NB4 (cell line): ENCODE measurements around the gene EEPD1.

Experiments used
- DNase-seq: peaks from one replicate; pipeline ENCODE4 v3.0.0; 2010; ENCODE audit warnings: low read depth
- H3K4me3 ChIP-seq: one replicate; pipeline ENCODE4 v1.5.1; 2011; ENCODE audit warnings: mild to moderate bottlenecking, low read depth, low read length, moderate library complexity
- MYC ChIP-seq: IDR thresholded peaks from 2 replicates; pipeline ENCODE4 v1.6.1; 2011; ENCODE audit warnings: low read depth, low read length
- POLR2A ChIP-seq: IDR thresholded peaks from 2 replicates; pipeline ENCODE4 v1.6.1; 2011; ENCODE audit warnings: mild to moderate bottlenecking; ENCODE audit not compliant: insufficient read length; ENCODE audit errors: extremely low read depth
- TF ChIP-seq, protein P1 (sequence below): IDR thresholded peaks from one replicate; pipeline ENCODE4 v1.5.1; 2012; ENCODE audit warnings: low read depth, low read length
- TF ChIP-seq, protein P2 (sequence below): IDR thresholded peaks from 2 replicates; pipeline ENCODE4 v1.6.1; 2011; ENCODE audit warnings: low read depth, low read length

Gene EEPD1

DNA sequence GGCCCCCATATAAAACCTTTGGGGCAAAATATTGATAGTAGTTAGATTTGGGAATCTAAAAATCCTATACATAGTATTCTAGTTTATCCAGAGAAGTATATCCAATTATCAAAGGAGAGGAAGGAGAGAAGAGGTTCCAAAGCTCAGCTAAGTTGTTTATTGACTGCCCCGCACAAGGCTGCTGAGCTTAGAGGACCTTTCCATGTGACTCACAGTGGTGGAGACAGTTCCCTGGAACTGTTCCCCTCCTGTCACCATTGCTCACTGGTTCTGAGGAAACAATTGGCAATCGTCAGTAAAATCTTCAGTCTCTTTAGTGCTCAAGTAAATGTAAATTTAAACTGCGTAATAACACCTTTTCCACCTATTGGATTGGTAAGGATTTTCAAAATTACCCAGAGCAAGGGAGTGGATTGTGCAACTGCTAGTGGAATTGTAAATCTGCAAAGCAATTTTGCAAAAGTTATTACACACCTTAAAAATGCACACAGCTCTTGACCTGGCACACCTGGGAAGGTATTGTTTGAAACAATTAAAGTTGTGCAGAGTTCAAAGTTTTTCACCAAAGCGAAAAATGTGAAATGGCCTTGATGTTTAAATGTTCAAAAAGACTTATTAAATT, 63.1 kb downstream of the EEPD1 start:
- TF ChIP-seq, protein P1, sequence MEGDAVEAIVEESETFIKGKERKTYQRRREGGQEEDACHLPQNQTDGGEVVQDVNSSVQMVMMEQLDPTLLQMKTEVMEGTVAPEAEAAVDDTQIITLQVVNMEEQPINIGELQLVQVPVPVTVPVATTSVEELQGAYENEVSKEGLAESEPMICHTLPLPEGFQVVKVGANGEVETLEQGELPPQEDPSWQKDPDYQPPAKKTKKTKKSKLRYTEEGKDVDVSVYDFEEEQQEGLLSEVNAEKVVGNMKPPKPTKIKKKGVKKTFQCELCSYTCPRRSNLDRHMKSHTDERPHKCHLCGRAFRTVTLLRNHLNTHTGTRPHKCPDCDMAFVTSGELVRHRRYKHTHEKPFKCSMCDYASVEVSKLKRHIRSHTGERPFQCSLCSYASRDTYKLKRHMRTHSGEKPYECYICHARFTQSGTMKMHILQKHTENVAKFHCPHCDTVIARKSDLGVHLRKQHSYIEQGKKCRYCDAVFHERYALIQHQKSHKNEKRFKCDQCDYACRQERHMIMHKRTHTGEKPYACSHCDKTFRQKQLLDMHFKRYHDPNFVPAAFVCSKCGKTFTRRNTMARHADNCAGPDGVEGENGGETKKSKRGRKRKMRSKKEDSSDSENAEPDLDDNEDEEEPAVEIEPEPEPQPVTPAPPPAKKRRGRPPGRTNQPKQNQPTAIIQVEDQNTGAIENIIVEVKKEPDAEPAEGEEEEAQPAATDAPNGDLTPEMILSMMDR = no peak
- no peak for TF ChIP-seq MYC
- no peak for TF ChIP-seq POLR2A
- TF ChIP-seq, protein P2, sequence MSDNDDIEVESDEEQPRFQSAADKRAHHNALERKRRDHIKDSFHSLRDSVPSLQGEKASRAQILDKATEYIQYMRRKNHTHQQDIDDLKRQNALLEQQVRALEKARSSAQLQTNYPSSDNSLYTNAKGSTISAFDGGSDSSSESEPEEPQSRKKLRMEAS = no peak
- no peak for DNase-seq
- H3K4me3 ChIP-seq = no peak overlapping the region

DNA sequence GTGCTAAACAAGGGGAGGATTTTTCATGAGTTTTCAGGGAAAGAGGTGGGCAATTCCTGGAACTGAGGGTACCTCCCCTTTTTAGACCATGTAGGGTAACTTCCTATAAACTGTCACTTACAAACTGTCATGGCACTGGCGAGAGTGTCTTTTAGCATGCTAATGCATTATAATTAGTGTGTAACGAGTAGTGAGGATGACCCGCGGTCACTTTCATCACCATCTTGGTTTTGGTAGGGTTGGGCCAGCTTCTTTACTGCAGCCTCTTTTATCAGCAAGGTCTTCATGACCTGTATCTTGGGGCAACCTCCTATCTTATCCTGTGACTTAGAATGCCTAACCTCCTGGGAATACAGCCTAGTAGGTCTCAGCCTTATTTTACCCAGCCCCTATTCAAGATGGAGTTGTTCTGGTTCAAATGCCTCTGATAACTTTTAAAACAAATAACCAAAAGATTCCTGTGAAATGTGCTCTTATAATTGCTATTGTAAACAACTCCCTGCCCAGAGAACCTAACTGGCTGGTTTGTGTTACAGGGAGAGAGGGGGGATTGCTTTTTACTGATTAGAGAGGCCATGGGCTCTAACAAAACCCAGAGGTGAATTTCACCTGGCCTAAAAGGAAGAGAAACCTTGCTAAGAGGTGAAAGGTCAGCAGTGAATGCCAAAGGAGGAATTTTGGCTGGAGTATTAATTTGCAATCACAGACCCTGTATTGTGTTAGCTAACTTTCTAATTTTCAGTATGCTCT, 64.3 kb downstream of the EEPD1 start:
- no peak for DNase-seq
- TF ChIP-seq MYC = no peak
- no peak for TF ChIP-seq POLR2A
- TF ChIP-seq, protein P2 = no peak
- TF ChIP-seq, protein P1 = no peak
- no peak overlapping the region for H3K4me3 ChIP-seq

DNA sequence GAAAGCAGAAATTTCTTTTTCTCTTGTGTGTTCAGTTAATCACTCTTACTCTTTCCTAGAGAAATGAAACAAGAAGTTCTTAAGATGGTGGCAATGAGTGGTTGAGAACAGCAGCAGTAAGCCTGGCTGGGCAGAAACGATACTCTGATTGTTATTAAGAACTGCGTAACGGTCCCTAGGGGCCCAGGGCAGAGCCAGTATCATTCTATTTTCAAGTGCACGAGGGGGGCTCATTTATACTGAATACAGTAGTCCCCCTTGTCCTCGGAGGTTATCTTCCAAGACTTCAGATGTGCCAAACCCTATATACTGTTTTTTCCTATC, 64.9 kb downstream of the EEPD1 start:
- no peak for DNase-seq
- H3K4me3 ChIP-seq = no peak overlapping the region
- TF ChIP-seq MYC (no peak), POLR2A (no peak)
- TF ChIP-seq, protein P1 = no peak
- TF ChIP-seq, protein P2 = no peak

DNA sequence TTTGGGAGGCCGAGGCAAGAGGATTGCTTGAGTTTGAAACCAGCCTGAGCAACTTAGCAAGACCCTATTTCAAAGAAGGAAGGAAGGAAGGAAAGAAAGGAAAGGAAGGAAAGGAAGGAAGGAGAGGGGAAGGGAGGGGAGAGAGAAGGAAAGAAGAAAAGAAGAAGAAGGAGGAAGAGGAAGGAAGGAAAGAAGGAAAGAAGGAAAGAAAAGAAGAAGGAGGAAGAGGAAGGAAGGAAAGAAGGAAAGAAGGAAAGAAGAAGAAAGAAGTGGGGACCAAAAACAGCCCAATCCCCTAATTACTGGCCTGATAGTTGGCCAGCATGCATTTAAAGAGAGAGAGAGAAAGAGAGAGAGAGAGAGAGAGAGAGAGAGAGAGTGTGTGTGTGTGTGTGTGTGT, 66.4 kb downstream of the EEPD1 start:
- TF ChIP-seq MYC (no peak), POLR2A (no peak)
- TF ChIP-seq, protein P1 = no peak
- TF ChIP-seq, protein P2 = no peak
- H3K4me3 ChIP-seq = no peak overlapping the region
- DNase-seq = no peak

DNA sequence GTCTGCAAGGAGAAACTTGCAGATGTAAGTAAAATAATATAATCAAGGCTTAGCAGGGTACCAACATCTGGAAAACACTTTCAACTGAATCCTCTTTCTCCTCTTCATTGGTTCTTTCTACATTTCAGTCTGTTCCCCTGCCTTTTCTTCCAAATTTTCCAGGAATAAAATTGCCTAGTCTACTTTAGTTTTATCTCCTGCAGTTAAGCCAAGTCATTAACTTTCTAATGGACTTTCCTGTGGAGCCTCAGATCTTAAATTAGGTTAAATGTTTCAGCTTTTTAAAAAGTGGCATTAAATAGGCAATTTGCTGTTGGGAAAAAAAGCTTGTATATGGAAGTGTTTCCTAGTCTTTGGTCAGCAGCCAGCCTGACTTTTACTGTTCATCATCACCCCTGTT, 70.8 kb downstream of the EEPD1 start:
- TF ChIP-seq POLR2A (no peak), MYC (no peak)
- TF ChIP-seq, protein P2 = no peak
- TF ChIP-seq, protein P1 = no peak
- no peak for DNase-seq
- no peak overlapping the region for H3K4me3 ChIP-seq
